B cell (primary cell): ENCODE data around the gene EMX1. TPM values are rescaled to one million over a fixed set of nuclear protein-coding genes. Genes with fewer than 3 reads are reported as not detected.

Experiments used
- ATAC-seq: fragments of 200-7000 bp; cut with Tn5 transposase; one replicate; pipeline ENCODE4 v1.10.0; 2021; ENCODE audit warnings: low read depth, mild to moderate bottlenecking, moderate number of reproducible peaks, moderate library complexity
- CTCF ChIA-PET: fragments of 350-600 bp; sonication (Branson Sonifier 250); formaldehyde crosslinking; loops from one replicate; lab custom pipeline; 2021; ENCODE audit warnings: antibody characterized with exemption, inconsistent platforms; lab: Charles Lee
- POLR2A ChIA-PET: fragments of 350-600 bp; sonication (Branson Sonifier 250); formaldehyde crosslinking; loops from one replicate; lab custom pipeline; 2021; ENCODE audit warnings: antibody characterized with exemption; lab: Charles Lee
- DNase-seq: peaks from one replicate; pipeline ENCODE4 v3.0.0; 2013
- H2AFZ ChIP-seq: 2 replicates; pipeline ENCODE4 v1.6.1; 2012; ENCODE audit warnings: mild to moderate bottlenecking, low read depth, low read length; ENCODE audit not compliant: insufficient read depth, poor library complexity, severe bottlenecking
- H3K27ac ChIP-seq, 2 donors: 1 replicate in 1 of 2; 2 replicates in 1 of 2; pipeline ENCODE4 v1.5.1; 2012 to 2013; ENCODE audit warnings: low read length in 2 of 2, mild to moderate bottlenecking in 2 of 2, moderate library complexity in 1 of 2
- H3K27me3 ChIP-seq, 4 experiments: fragments of 200-600 bp in 1 of 4; sonication (generic) in 1 of 4; replicated peaks in 1 of 4; 1 replicate in 2 of 4; 2 replicates in 2 of 4; pipeline versions ENCODE4 v1.6.1 to v1.7.0; 2013 to 2016; ENCODE audit warnings: low read length in 3 of 4, mild to moderate bottlenecking in 2 of 4, mixed read lengths in 1 of 4, moderate library complexity in 1 of 4; ENCODE audit not compliant: insufficient read depth in 4 of 4, control insufficient read depth in 3 of 4; ENCODE audit errors: control extremely low read depth in 1 of 4
- H3K36me3 ChIP-seq, 2 experiments: replicated peaks in 1 of 2; 1 replicate in 1 of 2; 2 replicates in 1 of 2; pipeline versions ENCODE4 v1.6.1 to v1.7.1; 2013; ENCODE audit warnings: low read length in 1 of 2; ENCODE audit not compliant: insufficient read depth in 2 of 2, control insufficient read depth in 1 of 2; ENCODE audit errors: control extremely low read depth in 1 of 2, extremely low read depth in 1 of 2
- H3K4me1 ChIP-seq, 2 donors: fragments of 200-600 bp in 1 of 2; sonication (generic) in 1 of 2; 1 replicate in 1 of 2; 2 replicates in 1 of 2; pipeline versions ENCODE4 v1.5.1 to v1.6.1; 2013 to 2017; ENCODE audit warnings: low read length in 2 of 2; ENCODE audit not compliant: control insufficient read depth in 2 of 2, insufficient read depth in 2 of 2
- H3K4me2 ChIP-seq: replicated peaks from 2 replicates; pipeline ENCODE3; 2012; ENCODE audit warnings: mild to moderate bottlenecking, low read depth, low read length; ENCODE audit not compliant: poor library complexity, severe bottlenecking
- H3K4me3 ChIP-seq, 5 experiments: fragments of 200-600 bp in 1 of 5; sonication (generic) in 1 of 5; 1 replicate in 3 of 5; 2 replicates in 2 of 5; pipeline versions ENCODE4 v1.5.1 to v1.7.0; 2011 to 2016; ENCODE audit warnings: low read length in 4 of 5, mild to moderate bottlenecking in 4 of 5, low read depth in 2 of 5, control low read depth in 1 of 5, moderate library complexity in 1 of 5; ENCODE audit not compliant: insufficient read depth in 1 of 5; ENCODE audit errors: control extremely low read depth in 1 of 5, extremely low read depth in 1 of 5
- H3K79me2 ChIP-seq: fragments of 200-600 bp; sonication (generic); one replicate; pipeline ENCODE4 v1.6.0; 2016; ENCODE audit warnings: low read length; ENCODE audit not compliant: control insufficient read depth, insufficient read depth
- H3K9ac ChIP-seq: fragments of 200-600 bp; sonication (generic); 2 replicates; pipeline ENCODE4 v1.6.1; 2017; ENCODE audit warnings: mild to moderate bottlenecking, low read length, moderate library complexity
- H3K9me3 ChIP-seq, 3 donors: one replicate each; pipeline versions ENCODE4 v1.6.1 to v1.7.1; 2013; ENCODE audit warnings: low read length in 2 of 3; ENCODE audit not compliant: control insufficient read depth in 2 of 3, insufficient read depth in 1 of 3; ENCODE audit errors: control extremely low read depth in 1 of 3
- H4K20me1 ChIP-seq: 2 replicates; pipeline ENCODE4 v1.6.0; 2012; ENCODE audit warnings: mild to moderate bottlenecking, low read length; ENCODE audit not compliant: insufficient read depth, control insufficient read depth, poor library complexity, severe bottlenecking
- H3K27ac Mint-ChIP-seq: one replicate; pipeline ENCODE4 v1.8.0; 2021; ENCODE audit warnings: mixed read lengths
- H3K27me3 Mint-ChIP-seq: one replicate; pipeline ENCODE4 v1.8.0; 2021; ENCODE audit warnings: mixed read lengths
- H3K4me1 Mint-ChIP-seq: one replicate; pipeline ENCODE4 v1.8.0; 2021; ENCODE audit warnings: mixed read lengths
- H3K4me3 Mint-ChIP-seq: one replicate; pipeline ENCODE4 v1.8.0; 2021; ENCODE audit warnings: mixed read lengths
- H3K9me3 Mint-ChIP-seq: one replicate; pipeline ENCODE4 v1.8.0; 2022; ENCODE audit warnings: mixed read lengths; ENCODE audit not compliant: insufficient read depth
- CTCF ChIP-seq: fragments of 200-600 bp; IDR thresholded peaks from one replicate; pipeline ENCODE4 v1.8.0; 2022; ENCODE audit warnings: antibody characterized with exemption, mild to moderate bottlenecking
- EZH2 ChIP-seq: IDR thresholded peaks from 2 replicates; pipeline ENCODE4 v1.6.1; 2012; ENCODE audit warnings: borderline replicate concordance, low read depth, mild to moderate bottlenecking, moderate library complexity, low read length; ENCODE audit not compliant: insufficient read depth, poor library complexity, severe bottlenecking
- WGBS: methylation state at CpG from one replicate; pipeline ENCODE4 v1.1.5; 2013; ENCODE audit warnings: missing lambda C conversion rate; ENCODE audit not compliant: insufficient coverage; 5-methylcytosine and 5-hydroxymethylcytosine counted together
- intact Hi-C: fragments of 100-400 bp; cut with micrococcal nuclease; formaldehyde crosslinking; loops from one replicate; pipeline ENCODE4 v1.10.0; 2022
- polyA plus RNA-seq: library from polyadenylated mRNA; depleted of rRNA; stranded (reverse); fragments of >200 nt; gene quantifications from 2 replicates; pipeline ENCODE4 v1.2.3, GENCODE V29; 2012
- total RNA-seq, 2 donors: library from RNA; stranded (reverse); fragments of 120-200 nt in 1 of 2; gene quantifications; 1 replicate in 1 of 2; 2 replicates in 1 of 2; pipeline versions ENCODE4 v1.2.3 to v1.2.4, GENCODE V29; 2013 to 2022

EMX1 gene
- total and polyA plus RNA-seq, 2 donors (not counting 1 experiment from before 2014, with no cell fraction given), result not detected

GRCh38 chr2:72893594-72894319, 23.6 kb upstream of the EMX1 start:
- no peak overlapping the region for H2AFZ ChIP-seq

More at GRCh38 chr2:72893594-72894319, 23.6 kb upstream of the EMX1 start:
- H4K20me1 ChIP-seq, result no peaks in the 10 kb centered on the region
- ATAC-seq (peak; percentile 61), DNase-seq (peak; percentile 45)
- no peak overlapping the region for H3K4me3 ChIP-seq
- no peak overlapping the region for H3K4me2 ChIP-seq
- WGBS, result 32% methylated on average over 13 of the region's 15 CpGs
- peaks cover 2% of the 10 kb centered on the region for H3K4me1 Mint-ChIP-seq
- no peak overlapping the region for H3K9ac ChIP-seq
- POLR2A ChIA-PET, result no interaction called here
- no peak for TF ChIP-seq EZH2
- TF ChIP-seq CTCF, result peak; percentile 28
- H3K27me3 ChIP-seq, result peaks cover 0 to 75% (median 20%) of the 10 kb centered on the region in 4 experiments
- H3K4me1 ChIP-seq, result peaks cover 0 to 4% of the 10 kb centered on the region in 2 donors
- H3K9me3 Mint-ChIP-seq, result no peaks in the 10 kb centered on the region
- peaks cover 0 to 6% (median 0%) of the 10 kb centered on the region in 3 donors for H3K9me3 ChIP-seq
- CTCF ChIA-PET, result interaction anchor here (0.9 to 3.4 kb wide), 5 partner anchors 10 to 283 kb away, joined by 4 to 45 read pairs (median 7); partner anchors contain the start of gene SFXN5
- H3K36me3 ChIP-seq, result no peaks in the 10 kb centered on the region
- H3K79me2 ChIP-seq, result no peaks in the 10 kb centered on the region
- H3K27ac ChIP-seq, result no peak overlapping the region
- H3K27ac Mint-ChIP-seq, result no peak overlapping the region
- peaks cover 57% of the 10 kb centered on the region for H3K27me3 Mint-ChIP-seq
- no peak overlapping the region for H3K4me3 Mint-ChIP-seq
- intact Hi-C loops, result no loop called here
